Uterus (tissue), 2 donors: Measurements from ENCODE around the gene CHCHD10.

Experiments used
- POLR2A ChIP-seq, 2 donors: fragments of 450-650 bp; IDR thresholded peaks; one replicate each; pipeline ENCODE4 v1.6.1; 2016; ENCODE audit warnings: antibody characterized with exemption in 2 of 2, mild to moderate bottlenecking in 1 of 2, moderate library complexity in 1 of 2
- TF ChIP-seq, protein P1 (sequence below), 4 experiments: fragments of 200-600 bp in 2 of 4; fragments of 450-650 bp in 2 of 4; sonication (generic) in 2 of 4; IDR thresholded peaks; one replicate each; pipeline ENCODE4 v1.5.1; 2016 to 2019; ENCODE audit warnings: antibody characterized with exemption in 4 of 4, mild to moderate bottlenecking in 2 of 4, moderate library complexity in 1 of 4

DNA sequence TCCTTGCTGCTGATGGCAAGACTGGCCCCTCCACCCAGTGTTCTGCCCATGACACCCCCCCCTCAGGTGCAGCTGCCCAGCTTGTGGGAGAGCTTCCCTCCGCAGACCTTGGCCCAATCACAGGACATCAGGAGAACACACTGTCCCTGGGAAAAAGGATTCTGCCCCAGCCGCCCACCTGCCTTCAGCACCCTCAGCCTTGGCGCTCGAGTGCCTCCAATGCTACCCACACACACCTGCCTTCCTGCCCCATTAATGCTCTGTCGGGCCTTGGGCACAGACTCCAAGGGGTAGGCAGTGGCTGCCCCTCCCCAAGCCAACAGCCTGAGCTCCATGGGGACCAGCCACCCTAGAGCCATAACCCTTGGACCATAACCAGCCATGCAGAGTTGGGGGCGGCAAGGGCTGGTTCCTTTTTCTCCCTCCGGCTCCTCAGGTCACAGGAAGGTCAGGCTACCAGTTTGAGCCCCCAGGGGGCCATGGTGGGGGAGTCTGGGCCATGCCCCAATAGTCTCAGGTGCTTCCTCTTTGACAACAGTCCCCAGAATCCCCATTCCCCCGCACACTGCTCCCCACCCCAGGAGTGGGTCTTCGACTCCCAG is 15.6 kb downstream of the CHCHD10 start:
- no peak for TF ChIP-seq POLR2A (IDR thresholded peaks at IDR 0.05)
- TF ChIP-seq, protein P1, sequence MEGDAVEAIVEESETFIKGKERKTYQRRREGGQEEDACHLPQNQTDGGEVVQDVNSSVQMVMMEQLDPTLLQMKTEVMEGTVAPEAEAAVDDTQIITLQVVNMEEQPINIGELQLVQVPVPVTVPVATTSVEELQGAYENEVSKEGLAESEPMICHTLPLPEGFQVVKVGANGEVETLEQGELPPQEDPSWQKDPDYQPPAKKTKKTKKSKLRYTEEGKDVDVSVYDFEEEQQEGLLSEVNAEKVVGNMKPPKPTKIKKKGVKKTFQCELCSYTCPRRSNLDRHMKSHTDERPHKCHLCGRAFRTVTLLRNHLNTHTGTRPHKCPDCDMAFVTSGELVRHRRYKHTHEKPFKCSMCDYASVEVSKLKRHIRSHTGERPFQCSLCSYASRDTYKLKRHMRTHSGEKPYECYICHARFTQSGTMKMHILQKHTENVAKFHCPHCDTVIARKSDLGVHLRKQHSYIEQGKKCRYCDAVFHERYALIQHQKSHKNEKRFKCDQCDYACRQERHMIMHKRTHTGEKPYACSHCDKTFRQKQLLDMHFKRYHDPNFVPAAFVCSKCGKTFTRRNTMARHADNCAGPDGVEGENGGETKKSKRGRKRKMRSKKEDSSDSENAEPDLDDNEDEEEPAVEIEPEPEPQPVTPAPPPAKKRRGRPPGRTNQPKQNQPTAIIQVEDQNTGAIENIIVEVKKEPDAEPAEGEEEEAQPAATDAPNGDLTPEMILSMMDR (IDR thresholded peaks at IDR 0.05), result no peak
